GM10248 (cell line): ENCODE data around the gene RAET1L.
"Not testable (repeated sequence)": the region's sequence is repeated elsewhere in the genome, so short reads cannot be mapped to it uniquely, and the experiment has no call there.

Source experiments
- CTCF ChIA-PET: fragments of 300-600 bp; sonication (Branson Sonifier 250); formaldehyde crosslinking; extraction: SDS; loops from one replicate; lab custom pipeline; 2021; ENCODE audit warnings: antibody characterized with exemption; lab: Yijun Ruan, JAX
- POLR2A ChIA-PET: fragments of 350-650 bp; sonication (Branson Sonifier 250); formaldehyde crosslinking; extraction: SDS; loops from one replicate; lab custom pipeline; 2020; ENCODE audit warnings: antibody characterized with exemption; lab: Yijun Ruan, JAX
- DNase-seq: peaks from one replicate; pipeline ENCODE4 v3.0.0; 2012; ENCODE audit errors: extremely low spot score
- TF ChIP-seq, protein P1 (sequence below): IDR thresholded peaks from 2 replicates; pipeline ENCODE4 v1.5.1; 2012; ENCODE audit warnings: mild to moderate bottlenecking, low read depth; ENCODE audit errors: extremely low read depth, missing control alignments, control extremely low read depth

RAET1L gene

DNA sequence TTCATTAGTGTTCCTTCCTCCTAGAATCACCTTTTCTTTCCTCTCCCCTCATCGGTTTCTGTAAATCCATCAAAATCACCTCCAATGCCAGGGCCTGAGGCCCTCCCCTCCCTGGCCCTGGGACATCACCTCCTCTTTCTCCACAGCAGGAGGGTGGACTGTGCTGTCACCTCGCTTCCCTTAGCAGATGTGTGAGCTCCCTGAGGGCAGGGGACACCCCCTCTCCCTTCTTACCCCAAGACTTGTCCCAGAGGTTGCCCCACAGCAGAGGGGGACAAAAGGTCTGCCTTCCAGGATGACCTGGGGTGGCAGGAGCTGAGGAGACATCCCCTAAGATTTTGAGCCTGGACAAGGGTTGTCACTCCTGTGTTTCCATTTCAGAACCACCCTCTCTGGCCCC is 55.7 kb downstream of the RAET1L start:
- POLR2A ChIA-PET = no interaction called here
- TF ChIP-seq, protein P1, sequence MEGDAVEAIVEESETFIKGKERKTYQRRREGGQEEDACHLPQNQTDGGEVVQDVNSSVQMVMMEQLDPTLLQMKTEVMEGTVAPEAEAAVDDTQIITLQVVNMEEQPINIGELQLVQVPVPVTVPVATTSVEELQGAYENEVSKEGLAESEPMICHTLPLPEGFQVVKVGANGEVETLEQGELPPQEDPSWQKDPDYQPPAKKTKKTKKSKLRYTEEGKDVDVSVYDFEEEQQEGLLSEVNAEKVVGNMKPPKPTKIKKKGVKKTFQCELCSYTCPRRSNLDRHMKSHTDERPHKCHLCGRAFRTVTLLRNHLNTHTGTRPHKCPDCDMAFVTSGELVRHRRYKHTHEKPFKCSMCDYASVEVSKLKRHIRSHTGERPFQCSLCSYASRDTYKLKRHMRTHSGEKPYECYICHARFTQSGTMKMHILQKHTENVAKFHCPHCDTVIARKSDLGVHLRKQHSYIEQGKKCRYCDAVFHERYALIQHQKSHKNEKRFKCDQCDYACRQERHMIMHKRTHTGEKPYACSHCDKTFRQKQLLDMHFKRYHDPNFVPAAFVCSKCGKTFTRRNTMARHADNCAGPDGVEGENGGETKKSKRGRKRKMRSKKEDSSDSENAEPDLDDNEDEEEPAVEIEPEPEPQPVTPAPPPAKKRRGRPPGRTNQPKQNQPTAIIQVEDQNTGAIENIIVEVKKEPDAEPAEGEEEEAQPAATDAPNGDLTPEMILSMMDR = no peak
- DNase-seq = no peak
- CTCF ChIA-PET = interaction anchor here (1.5 kb wide), 1 partner anchor 10 kb away, joined by 3 read pairs; no protein-coding TSS in a partner anchor

DNA sequence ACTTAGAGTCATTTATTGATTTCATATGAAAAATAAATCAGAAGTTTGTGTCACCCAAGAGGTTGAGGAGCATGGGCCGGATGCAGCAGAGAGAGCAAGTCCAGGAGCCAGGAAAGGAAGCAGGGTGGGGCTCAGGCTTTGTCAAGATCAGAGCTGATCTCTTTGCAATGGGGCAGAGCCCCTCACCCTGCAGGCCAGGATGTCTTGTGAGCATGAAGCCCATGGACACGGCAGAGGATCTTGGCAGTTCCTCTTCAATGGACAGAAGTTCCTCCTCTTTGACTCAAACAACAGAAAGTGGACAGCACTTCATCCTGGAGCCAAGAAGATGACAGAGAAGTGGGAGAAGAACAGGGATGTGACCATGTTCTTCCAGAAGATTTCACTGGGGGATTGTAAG is 56.4 kb downstream of the RAET1L start:
- POLR2A ChIA-PET, DNase-seq: not testable (repeated sequence)
- CTCF ChIA-PET = interaction anchor here (1.5 kb wide), 1 partner anchor 9 kb away, joined by 3 read pairs; no protein-coding TSS in a partner anchor
